ENCODE results near the gene MAP3K4. TPM values are rescaled to one million over a fixed set of nuclear protein-coding genes. Genes with fewer than 3 reads are reported as not detected.
A peak's percentile ranks its signal among the peaks of the same experiment; 100 is the strongest.

MAP3K4 gene
- total and polyA plus RNA-seq, 2 of the 4 experiments (the other 2 are of a cell fraction): 11.5 to 20.4 TPM

GRCh38 chr6:161079566-161080262 is 88.1 kb downstream of the MAP3K4 start:
- Histone ChIP-seq H3K27ac (ENCODE audit: insufficient read depth, low read length) (no peak overlapping the region), H3K4me3 (ENCODE audit: insufficient read depth, low read depth, low read length) (no peak overlapping the region), H3K9ac (ENCODE audit: low read depth, low read length) (no peak overlapping the region), H4K91ac (ENCODE audit: insufficient read depth, low read depth, low read length) (no peak overlapping the region), H3K36me3 (ENCODE audit: control insufficient read depth, insufficient read depth, low read length) (peaks cover 25% of the 10 kb centered on the region), H3K4me1 (ENCODE audit: control insufficient read depth, insufficient read depth, low read length) (peaks cover 2% of the 10 kb centered on the region), H2BK120ac (ENCODE audit: low read depth, low read length) (no peak overlapping the region), H4K20me1 (ENCODE audit: insufficient read depth, low read length) (no peaks in the 10 kb centered on the region), H3K9me3 (ENCODE audit: control insufficient read depth, insufficient read depth, low read length) (no peaks in the 10 kb centered on the region), H3K9me1 (ENCODE audit: insufficient read depth, low read length) (no peaks in the 10 kb centered on the region; the same call in 1 of the 2 replicates), H3K4me2 (ENCODE audit: low read depth, low read length) (peak overlapping the region; percentile 1; the same call in 1 of the 2 replicates), H2BK20ac (ENCODE audit: low read depth, low read length) (no peak overlapping the region), H2AK9ac (replicated peaks; ENCODE audit: low read depth, low read length, poor library complexity) (no peak overlapping the region), H3K56ac (ENCODE audit: extremely low read depth, insufficient read depth, low read length) (no peak overlapping the region), H2BK5ac (ENCODE audit: low read depth, low read length, poor library complexity, severe bottlenecking) (no peak overlapping the region), H4K5ac (ENCODE audit: low read depth, low read length) (no peak overlapping the region), H2AK5ac (ENCODE audit: low read depth, low read length) (no peak overlapping the region), H4K8ac (ENCODE audit: low read depth in 2 of 2, low read length in 2 of 2) (no peak overlapping the region), H3K23ac (ENCODE audit: low read depth, low read length) (no peak overlapping the region), H3K79me1 (ENCODE audit: low read depth in 1 of 2, low read length in 2 of 2) (peaks cover 4 to 5% of the 10 kb centered on the region in 2 experiments; a peak in 2 of 4 replicates), H3K4ac (ENCODE audit: low read depth, low read length) (no peak overlapping the region), H3K14ac (replicated peaks; ENCODE audit: low read depth, low read length) (no peak overlapping the region), H3K18ac (ENCODE audit: low read depth, low read length) (no peak overlapping the region; the same call in 1 of the 2 replicates), H2BK15ac (ENCODE audit: low read depth, low read length) (no peak overlapping the region), H3K27me3 (ENCODE audit: control insufficient read depth, insufficient read depth, low read length) (no peaks in the 10 kb centered on the region), H2AFZ (replicated peaks; ENCODE audit: low read length, poor library complexity) (no peak overlapping the region)
- dilution Hi-C loops (cut with HindIII; ENCODE audit: low sequenced_read_pairs, unreplicated experiment): no loop called here
- peak; percentile 88 for DNase-seq
- CTCF ChIA-PET: interaction anchor here (1.1 kb wide), 1 partner anchor 40 kb away, joined by 3 read pairs; no protein-coding TSS in a partner anchor
- ATAC-seq (ENCODE audit: low read depth): peak; percentile 75
- in situ Hi-C loops (cut with MboI; ENCODE audit: low sequenced_read_pairs): no loop called here
- POLR2A ChIA-PET (ENCODE audit: unreplicated experiment): no interaction called here
- intact Hi-C loops (cut with micrococcal nuclease): no loop called here
- no CpG with 5 or more reads among the region's 12 CpGs for WGBS, 2 experiments (ENCODE audit: extremely low coverage in 2 of 2, insufficient read length in 1 of 2)
- BruUV-seq (replicated peaks): no TSS peak
- no peak for TF ChIP-seq MXI1 (IDR thresholded peaks at IDR 0.05; ENCODE audit: borderline replicate concordance, low read depth, low read length)
- TF ChIP-seq POLR2A (IDR thresholded peaks at IDR 0.05; ENCODE audit: low read depth, low read length): no peak
- TF ChIP-seq MAZ (IDR thresholded peaks at IDR 0.05; ENCODE audit: borderline replicate concordance, low read depth, low read length): no peak
- TF ChIP-seq RFX5 (IDR thresholded peaks at IDR 0.05; ENCODE audit: low read depth, low read length): no peak
- no peak for TF ChIP-seq SMC3 (IDR thresholded peaks at IDR 0.05; ENCODE audit: low read depth, low read length)
- TF ChIP-seq RAD21 (IDR thresholded peaks at IDR 0.05; ENCODE audit: low read length): no peak
- peak; percentile 78 for TF ChIP-seq FOS (IDR thresholded peaks at IDR 0.05; ENCODE audit: low read depth, low read length)
- TF ChIP-seq CTCF (conservative IDR thresholded peaks at IDR 0.05; ENCODE audit: low read depth, low read length): no peak
- TF ChIP-seq NFE2L2 (IDR thresholded peaks at IDR 0.05; ENCODE audit: low read depth, low read length): 0 out of 2 replicates have a peak, but pooled peaks have one; percentile 32
- peak; percentile 25; the same call in 1 of the 2 replicates for TF ChIP-seq CEBPB (IDR thresholded peaks at IDR 0.05; ENCODE audit: low read depth, low read length)
- TF ChIP-seq ELK1 (IDR thresholded peaks at IDR 0.05; ENCODE audit: borderline replicate concordance, low read depth, low read length): no peak
- no peak for TF ChIP-seq MAFK (IDR thresholded peaks at IDR 0.05; ENCODE audit: low read depth, low read length)
- 0 out of 2 replicates have a peak, but pooled peaks have one; percentile 30 for TF ChIP-seq BHLHE40 (IDR thresholded peaks at IDR 0.05; ENCODE audit: low read depth, low read length)
- TF ChIP-seq CHD1 (IDR thresholded peaks at IDR 0.05; ENCODE audit: low read depth, low read length): no peak
- TF ChIP-seq USF2 (IDR thresholded peaks at IDR 0.05; ENCODE audit: low read depth, low read length): no peak
